ENCODE data around the gene KBTBD12. TPM values are rescaled to one million over a fixed set of nuclear protein-coding genes. Genes with fewer than 3 reads are reported as not detected.

KBTBD12 gene
- total RNA-seq, 1 donor from 2014 or later, result 2.2 TPM

GRCh38 chr3:127953091-127954035 is 38.3 kb downstream of the KBTBD12 start:
- peak; percentile 22 for DNase-seq (ENCODE audit: low read depth)

DNA sequence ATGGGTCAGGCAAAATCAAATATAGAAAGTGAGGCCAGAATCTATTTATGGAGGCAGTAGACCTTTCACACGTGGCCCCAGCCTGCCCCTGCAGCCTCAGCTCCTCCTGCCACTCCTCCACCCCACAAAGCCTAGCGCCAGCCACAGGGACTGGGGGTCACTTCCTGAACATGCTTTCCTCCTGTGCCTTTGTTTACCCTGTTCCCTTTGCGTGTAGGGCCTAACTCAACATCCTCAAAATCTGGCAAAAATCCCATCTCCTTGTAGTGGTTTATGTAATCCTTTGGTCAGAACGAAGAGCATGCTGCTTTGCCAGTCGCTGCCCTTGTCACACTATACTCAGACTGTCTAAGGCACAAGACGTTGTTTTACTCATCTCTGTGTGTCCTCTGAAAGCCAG is 39.6 kb downstream of the KBTBD12 start:
- no peak for DNase-seq (ENCODE audit: low read depth)

DNA sequence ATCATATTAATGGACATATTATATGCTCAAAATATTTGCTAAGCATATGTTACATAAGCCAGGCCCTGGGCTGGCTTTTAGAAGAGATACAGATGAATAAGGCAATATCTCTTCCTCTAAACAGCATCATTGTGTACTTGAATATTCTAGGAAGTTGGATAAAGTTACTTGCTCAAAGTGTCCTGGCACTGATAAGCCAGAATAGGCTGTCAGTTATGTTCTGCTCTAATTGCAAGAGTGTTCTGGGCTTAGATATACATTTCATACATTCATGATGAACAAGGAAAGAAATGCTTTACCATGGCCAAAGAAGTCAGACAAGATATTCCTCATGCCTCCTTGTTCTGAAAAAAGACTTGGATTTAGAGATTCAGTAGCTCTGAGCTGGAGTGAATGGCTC is 40.7 kb downstream of the KBTBD12 start:
- no peak for DNase-seq (ENCODE audit: low read depth)

DNA sequence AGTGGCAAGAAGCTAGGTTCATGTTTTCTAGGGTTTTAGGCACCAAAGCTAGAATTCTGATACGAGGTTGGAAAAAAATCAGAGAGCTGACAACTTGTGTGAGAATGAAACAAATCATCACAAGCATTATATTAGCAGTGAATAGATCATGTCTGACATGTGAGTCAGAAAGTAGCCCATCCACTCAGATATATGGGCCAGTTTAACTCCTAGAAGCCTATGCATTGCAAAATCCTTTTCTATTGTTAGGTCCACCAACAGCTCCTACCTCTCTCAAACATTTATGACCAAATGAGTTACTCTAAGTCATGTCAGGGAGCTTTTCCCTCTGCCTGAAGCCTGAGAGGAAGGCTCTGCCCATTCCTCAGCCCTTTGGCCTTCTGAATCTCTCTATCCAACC is 44.0 kb downstream of the KBTBD12 start:
- DNase-seq (ENCODE audit: low read depth), result no peak

DNA sequence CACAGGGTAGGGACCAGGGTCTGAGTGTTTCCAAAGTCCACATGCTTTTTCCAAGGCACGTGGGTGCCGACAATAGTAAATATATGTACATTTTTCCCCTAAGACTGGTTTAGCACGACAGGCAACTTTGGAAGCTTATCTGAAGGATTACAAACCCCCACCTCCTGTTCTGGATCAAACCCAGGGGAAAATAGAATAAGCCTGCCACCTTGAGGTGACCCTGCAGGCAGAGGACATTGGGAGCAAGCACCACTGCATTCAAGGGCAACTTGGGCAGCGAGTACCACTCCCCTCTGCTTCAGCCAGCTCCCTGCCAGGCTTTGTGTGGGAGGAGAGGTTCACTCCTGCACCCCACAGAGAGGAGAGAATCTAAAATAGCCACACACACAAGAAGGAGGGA is 44.8 kb downstream of the KBTBD12 start:
- DNase-seq (ENCODE audit: low read depth), result peak; percentile 51

- no peak for DNase-seq (ENCODE audit: low read depth)
Observed at GRCh38 chr3:127960421-127960965, 45.5 kb downstream of the KBTBD12 start.

DNA sequence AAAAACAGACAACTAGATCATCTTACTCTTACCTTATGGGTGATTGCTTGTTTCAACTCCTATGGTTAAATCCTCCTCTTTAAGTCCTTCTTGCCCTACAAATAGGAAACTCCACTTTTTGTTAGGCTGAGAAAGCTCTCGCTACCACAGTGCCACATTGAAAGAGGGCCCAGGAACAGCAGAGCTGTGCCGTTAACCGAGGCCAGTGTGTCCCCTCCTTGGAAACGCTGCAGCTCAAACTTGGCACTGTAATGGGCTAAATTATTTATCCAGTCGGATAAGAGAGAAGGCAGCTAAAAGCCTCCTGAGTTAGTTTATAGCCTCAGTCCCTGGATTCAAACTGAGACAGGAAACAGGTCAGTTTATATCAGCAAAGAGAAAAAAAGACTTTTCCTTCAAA is 46.1 kb downstream of the KBTBD12 start:
- DNase-seq (ENCODE audit: low read depth), result no peak

GRCh38 chr3:127961963-127962362 is 46.9 kb downstream of the KBTBD12 start:
- DNase-seq (ENCODE audit: low read depth), result peak; percentile 73

- DNase-seq (ENCODE audit: low read depth), result no peak
Observed at GRCh38 chr3:127962937-127963336, 47.9 kb downstream of the KBTBD12 start.

GRCh38 chr3:127964053-127964452 is 49.0 kb downstream of the KBTBD12 start:
- peak; percentile 41 for DNase-seq (ENCODE audit: low read depth)

DNA sequence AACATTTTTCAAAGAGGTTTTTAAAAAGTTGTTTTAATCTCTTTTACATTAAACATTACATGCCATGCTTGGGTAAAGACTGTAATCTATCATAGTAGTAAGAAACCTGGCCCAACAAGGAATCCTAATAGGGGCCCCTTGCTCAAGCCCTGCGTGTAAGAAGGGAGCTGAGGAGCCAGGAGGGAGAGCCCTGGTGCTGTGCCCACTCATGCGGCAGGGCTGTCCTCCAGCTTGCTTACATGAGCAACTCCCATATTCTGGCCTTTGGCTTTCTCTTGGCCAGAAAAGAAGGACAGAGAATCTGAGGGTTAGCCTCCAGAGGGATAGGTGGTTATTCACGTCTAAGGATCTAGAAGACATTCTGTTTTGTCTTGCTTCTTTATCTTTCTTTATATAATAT is 49.8 kb downstream of the KBTBD12 start:
- no peak for DNase-seq (ENCODE audit: low read depth)

GRCh38 chr3:127967316-127967715 is 52.3 kb downstream of the KBTBD12 start:
- no peak for DNase-seq (ENCODE audit: low read depth)

- DNase-seq (ENCODE audit: low read depth), result peak; percentile 67
Observed at GRCh38 chr3:127970966-127971592, 56.0 kb downstream of the KBTBD12 start.

DNA sequence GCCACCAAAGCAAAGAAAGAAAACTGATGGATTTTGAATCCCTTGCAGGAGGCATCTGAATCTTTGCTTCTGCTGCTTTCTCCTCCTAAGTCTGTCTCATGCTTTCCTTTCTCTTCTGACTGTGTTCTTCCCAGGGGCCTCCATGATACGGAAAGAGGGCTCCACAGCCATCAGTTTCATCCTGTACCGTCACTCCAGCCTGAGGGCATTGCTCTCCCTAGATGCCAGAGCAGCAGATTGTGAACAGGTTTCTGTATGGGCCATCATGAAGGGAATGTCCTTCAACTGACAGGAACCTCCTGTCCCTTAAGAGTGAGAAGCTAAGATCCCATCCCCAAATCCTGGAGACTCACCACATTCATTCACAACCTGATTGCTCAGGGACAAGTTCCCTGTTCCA is 59.2 kb downstream of the KBTBD12 start:
- DNase-seq (ENCODE audit: low read depth), result no peak

- no peak for DNase-seq (ENCODE audit: low read depth)
Observed at GRCh38 chr3:127975153-127976029, 60.4 kb downstream of the KBTBD12 start.

DNA sequence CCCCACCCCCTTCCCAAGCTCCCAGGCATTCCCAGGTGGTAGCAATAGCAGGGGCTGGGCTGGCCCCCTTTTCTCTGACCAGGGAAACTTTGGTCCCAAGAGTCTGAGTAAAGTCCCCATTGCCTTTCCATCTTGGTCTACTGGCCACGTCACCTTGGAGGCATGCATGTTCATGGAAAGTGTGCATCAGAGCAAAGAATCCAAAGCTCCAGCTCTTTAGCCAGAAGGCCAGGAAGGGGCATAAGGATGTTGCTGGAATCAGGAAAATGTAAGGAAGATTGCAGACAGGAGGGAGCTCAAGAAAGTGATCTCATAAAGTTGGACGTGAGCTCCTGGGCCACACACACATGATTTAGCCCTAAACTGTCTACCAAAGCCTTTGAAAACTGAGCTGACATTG is 63.6 kb downstream of the KBTBD12 start:
- DNase-seq (ENCODE audit: low read depth), result no peak

DNA sequence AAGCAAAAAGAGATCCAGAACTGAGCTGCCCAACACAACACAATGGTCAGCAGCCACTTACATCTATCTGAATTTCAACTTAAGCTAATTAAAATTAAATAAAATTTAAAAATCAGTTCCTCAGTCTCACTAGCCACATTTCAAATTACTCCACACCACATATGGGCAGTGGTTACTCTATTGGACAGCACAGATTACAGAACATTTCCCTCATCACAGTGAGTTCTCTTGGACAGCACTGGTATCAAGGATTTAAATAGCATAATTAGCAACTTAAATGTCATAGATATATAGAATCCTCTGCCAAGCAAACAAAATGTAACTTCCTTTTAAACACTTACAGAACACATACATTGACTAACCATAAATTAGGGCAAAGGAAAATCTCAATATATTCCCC is 64.4 kb downstream of the KBTBD12 start:
- no peak for DNase-seq (ENCODE audit: low read depth)

GRCh38 chr3:127981097-127981496 is 66.1 kb downstream of the KBTBD12 start:
- DNase-seq (ENCODE audit: low read depth), result no peak

DNA sequence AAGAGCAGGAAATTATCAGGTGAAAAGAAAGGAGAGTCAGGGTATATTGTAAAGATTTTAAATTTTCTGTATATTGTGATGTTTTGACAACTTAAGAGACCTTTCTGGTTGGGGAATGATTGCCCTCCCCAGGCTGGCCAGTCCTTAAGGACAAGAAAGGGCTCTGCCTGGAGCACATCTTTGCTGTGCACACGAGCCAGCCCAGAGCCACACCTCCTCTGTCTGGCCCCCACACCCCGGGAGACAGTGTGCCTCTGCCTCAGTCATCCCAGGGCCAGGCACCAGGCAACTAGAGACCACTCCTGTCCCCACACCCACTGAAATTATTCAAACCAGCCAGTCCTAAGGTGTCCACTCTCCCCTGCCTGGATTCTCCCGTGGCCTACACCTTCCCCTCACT is 67.1 kb downstream of the KBTBD12 start:
- no peak for DNase-seq (ENCODE audit: low read depth)

GRCh38 chr3:127984241-127984975 is 69.4 kb downstream of the KBTBD12 start:
- no peak for DNase-seq (ENCODE audit: low read depth)

DNA sequence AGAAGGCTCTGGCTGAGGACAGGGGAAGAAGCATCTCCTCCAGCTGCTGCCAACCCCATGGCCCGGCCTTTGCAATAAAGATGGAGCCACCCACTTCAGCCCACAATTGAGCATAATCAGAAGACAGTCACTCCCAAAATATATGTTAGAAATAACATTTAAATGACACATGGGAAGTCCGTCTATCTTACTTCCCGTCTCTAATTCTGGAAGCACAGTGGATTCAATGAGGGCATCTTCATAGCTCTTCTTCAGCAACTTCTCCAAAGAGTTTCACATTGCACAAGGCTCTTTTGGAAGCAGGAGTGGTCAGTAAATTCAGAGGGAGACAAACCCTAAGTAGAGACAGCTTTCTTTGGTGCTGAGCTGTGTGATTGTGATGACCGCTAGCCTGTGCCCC is 70.2 kb downstream of the KBTBD12 start:
- no peak for DNase-seq (ENCODE audit: low read depth)

Data from renal cortical epithelial cell (primary cell).